HG03039 (cell line): ENCODE results near the gene VWF.

Source experiments
- ATAC-seq: cut with Tn5 transposase; IDR thresholded peaks from one replicate; pipeline ENCODE4 v1.9.1; 2021; ENCODE audit warnings: mild to moderate bottlenecking, moderate library complexity; ENCODE audit not compliant: unreplicated experiment

VWF gene

GRCh38 chr12:5921966-5922899 is 202.2 kb downstream of the VWF start:
- no peak for ATAC-seq

- no peak for ATAC-seq
These were observed 203.2 kb downstream of the VWF start for GRCh38 chr12:5921027-5921909.

- no peak for ATAC-seq
These were observed 207.6 kb downstream of the VWF start for GRCh38 chr12:5916785-5917290.

- ATAC-seq, result no peak
These were observed 209.0 kb downstream of the VWF start for GRCh38 chr12:5915511-5915910.

GRCh38 chr12:5914387-5915149 is 209.9 kb downstream of the VWF start:
- ATAC-seq, result no peak

GRCh38 chr12:5913387-5913786 is 211.1 kb downstream of the VWF start:
- no peak for ATAC-seq

- ATAC-seq, result no peak
These were observed 211.8 kb downstream of the VWF start for GRCh38 chr12:5912437-5913334.

GRCh38 chr12:5912011-5912410 is 212.5 kb downstream of the VWF start:
- ATAC-seq, result no peak

- ATAC-seq, result no peak
These were observed 213.5 kb downstream of the VWF start for GRCh38 chr12:5910790-5911548.

GRCh38 chr12:5909560-5909959 is 214.9 kb downstream of the VWF start:
- ATAC-seq, result no peak

GRCh38 chr12:5908251-5908650 is 216.2 kb downstream of the VWF start:
- no peak for ATAC-seq

- ATAC-seq, result no peak
These were observed 216.7 kb downstream of the VWF start for GRCh38 chr12:5907807-5908206.

- no peak for ATAC-seq
These were observed 218.7 kb downstream of the VWF start for GRCh38 chr12:5905757-5906156.

- no peak for ATAC-seq
These were observed 219.5 kb downstream of the VWF start for GRCh38 chr12:5904969-5905368.

- ATAC-seq, result no peak
These were observed 220.0 kb downstream of the VWF start for GRCh38 chr12:5904441-5904840.

- ATAC-seq, result no peak
These were observed 221.7 kb downstream of the VWF start for GRCh38 chr12:5902736-5903135.

GRCh38 chr12:5901416-5901815 is 223.1 kb downstream of the VWF start:
- ATAC-seq, result no peak

- no peak for ATAC-seq
These were observed 223.8 kb downstream of the VWF start for GRCh38 chr12:5900533-5901205.

GRCh38 chr12:5900076-5900475 is 224.4 kb downstream of the VWF start:
- ATAC-seq, result no peak
